ENCODE data around the gene TCFL5.
A peak's percentile ranks its signal among the peaks of the same experiment; 100 is the strongest.

Gene TCFL5

DNA sequence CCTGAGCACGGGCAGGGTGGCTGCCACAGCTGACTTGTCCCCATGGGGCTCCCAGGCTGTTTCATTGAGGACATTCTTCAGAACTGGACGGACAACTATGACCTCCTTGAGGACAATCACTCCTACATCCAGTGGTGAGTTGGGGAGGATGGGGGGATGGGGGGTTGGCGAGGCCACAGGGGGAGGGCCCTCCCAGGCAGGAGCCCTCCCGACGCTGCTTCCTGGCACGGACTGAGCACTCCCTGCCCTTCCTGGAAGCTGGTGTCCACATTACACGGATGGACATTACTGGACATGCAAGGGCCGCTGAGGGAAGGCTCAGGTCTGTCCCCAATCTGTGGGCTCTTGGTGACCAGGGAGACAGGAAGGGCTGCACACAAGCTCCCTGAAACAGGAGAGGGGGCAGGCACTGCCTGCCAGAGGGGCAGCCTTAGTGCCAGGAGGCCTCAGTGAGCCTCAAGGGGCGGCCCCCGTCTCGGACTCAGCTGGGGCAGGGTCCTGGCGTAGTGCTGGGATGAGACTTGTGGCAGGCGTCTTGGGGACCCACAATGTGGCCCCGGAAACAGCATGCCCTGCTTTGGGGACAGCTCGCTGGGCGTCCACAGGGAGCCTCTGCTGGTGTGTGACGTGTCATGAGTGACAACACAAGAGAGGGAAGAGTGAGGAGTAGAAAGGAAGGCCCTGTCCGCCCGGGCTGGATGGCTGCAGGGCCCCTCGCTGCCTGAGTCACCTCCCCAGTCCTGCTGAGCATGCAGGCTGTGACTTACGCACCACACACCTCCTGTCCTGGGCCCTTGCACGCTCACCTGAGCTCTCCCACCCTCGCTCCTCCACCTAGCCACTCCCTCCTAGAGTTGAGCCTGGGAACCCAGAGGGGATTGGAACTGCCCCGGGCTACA, 51.8 kb downstream of the TCFL5 start:
- no peak for DNase-seq (ENCODE audit: low spot score)

GRCh38 chr20:62808211-62808865, 53.3 kb downstream of the TCFL5 start:
- DNase-seq (ENCODE audit: low spot score) = peak; percentile 79

DNA sequence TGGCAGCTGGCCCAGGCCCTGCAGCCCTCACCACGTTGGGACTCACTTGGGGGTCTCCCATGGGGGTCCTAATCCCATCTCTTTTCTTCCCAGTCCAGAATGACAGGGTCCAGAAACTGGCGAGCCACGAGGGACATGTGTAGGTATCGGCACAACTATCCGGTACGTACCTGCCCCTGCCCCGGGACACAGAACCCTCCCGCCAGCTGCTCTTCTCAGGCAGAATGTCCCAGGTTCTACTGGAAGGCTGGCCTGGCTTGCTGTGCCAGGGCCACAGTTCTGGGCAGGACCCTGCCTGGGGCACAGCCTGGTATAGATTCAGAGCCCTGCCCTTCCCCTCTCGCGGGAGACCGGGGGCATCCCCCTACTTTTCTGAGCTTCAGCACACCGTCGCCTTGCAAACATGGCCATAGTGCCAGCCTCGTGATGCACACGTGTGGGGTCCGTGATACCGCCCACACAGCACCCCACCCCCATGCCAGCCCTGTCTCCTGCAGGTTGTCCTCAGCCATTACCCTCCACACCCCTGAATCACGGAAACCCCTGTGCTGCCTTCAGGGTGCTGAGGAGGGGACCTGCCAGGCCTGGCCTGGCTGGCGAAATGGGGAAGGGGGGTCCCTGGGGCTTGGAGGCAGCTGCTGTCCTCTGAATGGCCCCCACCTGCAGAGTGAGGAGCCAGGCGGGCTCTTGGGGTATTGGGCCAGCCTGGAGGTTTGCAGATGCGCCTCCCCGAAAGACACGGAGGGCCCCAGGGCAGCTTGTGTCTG, 54.0 kb downstream of the TCFL5 start:
- DNase-seq (ENCODE audit: low spot score) = no peak

DNA sequence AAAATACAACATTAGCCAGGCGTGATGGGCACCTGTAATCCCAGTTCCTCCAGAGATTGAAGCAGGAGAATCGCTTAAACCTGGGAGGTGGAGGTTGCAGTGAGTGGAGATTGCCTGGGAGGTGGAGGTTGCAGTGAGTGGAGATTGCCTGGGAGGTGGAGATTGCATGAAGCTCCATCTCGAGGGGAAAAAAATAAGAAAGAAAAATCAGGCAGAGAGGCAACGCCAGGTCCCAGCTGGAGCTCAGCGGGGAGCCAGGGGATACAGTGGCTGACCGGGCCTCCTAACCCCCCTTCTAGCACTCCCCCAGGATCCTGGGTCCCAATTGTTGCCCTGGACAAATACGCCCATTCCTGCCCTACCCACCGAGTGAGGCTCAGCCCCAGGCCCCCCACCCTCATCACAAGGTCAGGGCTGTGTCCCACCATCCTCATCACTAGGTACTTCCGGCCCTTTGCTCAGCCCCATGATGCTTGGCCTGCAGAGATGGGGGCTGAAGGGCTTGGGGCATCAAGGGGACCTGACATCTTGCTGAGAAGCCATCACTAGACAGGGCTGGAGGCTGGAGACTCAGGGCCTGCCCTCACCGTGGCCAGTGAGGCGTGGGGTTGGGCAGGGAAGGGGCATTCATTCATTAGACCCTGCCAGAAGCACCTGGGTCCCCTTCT, 55.1 kb downstream of the TCFL5 start:
- DNase-seq (ENCODE audit: low spot score) = no peak

- DNase-seq (ENCODE audit: low spot score) = no peak
These were observed 55.8 kb downstream of the TCFL5 start for GRCh38 chr20:62805711-62806382.

DNA sequence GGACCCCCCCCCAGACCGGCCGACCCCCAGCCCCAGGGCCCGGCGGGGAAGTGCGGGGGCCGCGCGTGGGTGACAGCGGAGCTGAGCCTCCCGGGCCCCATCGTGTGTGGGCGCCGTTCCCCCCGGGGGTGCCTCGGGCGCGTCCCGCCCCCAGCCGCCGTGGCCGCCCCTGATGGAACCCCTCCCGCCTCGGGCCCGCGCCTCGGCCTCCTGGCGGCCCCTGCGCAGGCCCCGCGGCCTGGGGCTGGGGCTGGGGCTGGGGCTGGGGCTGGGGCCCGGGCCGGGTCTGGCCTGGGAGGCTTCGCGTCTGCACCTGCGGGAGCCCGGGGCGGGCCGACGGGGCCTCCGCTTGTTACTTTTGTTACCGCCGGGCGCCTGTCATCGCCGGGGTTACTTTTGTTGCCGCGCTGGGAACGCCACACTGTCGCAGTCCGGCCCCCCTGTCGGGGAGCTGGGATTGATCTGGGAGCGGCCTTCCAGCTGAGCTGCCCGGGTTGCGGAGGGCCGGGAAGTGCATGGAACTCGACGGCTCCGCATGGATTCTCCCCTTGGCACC, 56.4 kb downstream of the TCFL5 start:
- DNase-seq (ENCODE audit: low spot score) = peak; percentile 54

- peak; percentile 88 for DNase-seq (ENCODE audit: low spot score)
These were observed 56.9 kb downstream of the TCFL5 start, which contains the start of gene OGFR for GRCh38 chr20:62804627-62805154. OGFR (plus strand) TSS chr20:62804835; CDS start chr20:62804860, 25 bp downstream.

DNA sequence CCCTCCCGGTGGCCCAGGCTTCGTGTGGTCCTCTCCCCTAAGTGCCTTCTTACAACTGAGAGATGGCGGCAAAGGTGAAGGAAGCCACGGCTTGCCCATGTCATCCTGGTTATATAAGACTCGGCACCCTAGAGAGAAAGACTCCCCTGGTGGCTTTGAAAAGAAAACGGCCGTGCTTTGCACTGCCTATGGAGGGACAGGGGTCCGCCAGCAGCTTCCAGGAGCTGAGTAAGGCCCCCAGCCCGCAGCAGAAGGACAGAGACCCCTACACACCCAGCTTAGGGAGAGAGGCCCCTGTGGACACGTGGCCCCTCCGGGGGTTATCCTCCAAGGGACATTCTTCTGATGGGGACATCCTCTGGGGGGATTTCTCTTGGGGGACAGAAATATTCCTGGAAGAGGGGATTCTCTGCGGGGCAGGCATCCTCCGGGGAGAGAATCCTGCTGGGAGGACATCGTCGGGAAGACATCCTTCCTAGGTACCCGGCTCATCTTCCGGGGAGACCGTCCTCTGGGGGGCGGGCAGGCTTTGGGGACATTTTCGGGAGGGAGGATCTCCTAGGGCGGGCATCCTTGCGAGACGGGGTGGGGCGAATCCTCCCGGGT, 57.5 kb downstream of the TCFL5 start:
- DNase-seq (ENCODE audit: low spot score) = no peak

DNA sequence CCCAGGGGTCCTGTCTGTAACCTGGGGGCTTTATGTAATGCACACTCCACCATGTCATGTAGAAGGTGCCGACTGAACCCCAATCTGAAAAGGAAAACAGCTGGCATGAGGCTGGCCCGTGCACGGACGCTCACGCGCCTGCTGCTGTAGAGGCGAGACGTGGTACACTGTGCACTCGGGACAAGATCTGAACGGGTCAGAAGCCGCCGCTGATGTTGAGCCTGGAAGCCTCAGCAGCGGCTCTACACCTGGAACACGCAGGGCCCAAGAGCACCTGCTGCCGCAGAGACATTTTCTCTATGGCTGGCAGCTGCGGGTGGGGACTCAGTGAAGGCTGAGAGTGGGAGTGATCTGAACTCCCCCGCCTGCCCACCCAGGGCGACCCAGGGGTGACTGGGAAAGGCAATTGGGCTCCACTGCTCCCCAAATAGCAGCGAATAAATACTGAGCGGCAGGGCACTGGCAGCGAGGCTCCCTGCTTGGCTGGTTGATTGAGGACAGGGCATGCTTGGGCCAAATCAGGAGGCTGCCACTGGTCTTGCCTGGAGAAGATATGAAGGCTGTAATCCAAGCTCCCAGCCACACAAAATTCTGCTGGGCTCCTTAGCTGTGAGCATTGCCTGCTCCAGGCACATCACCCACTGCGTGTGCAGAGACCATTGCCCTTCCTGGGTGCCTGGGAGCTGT, 59.5 kb downstream of the TCFL5 start:
- no peak for DNase-seq (ENCODE audit: low spot score)

DNA sequence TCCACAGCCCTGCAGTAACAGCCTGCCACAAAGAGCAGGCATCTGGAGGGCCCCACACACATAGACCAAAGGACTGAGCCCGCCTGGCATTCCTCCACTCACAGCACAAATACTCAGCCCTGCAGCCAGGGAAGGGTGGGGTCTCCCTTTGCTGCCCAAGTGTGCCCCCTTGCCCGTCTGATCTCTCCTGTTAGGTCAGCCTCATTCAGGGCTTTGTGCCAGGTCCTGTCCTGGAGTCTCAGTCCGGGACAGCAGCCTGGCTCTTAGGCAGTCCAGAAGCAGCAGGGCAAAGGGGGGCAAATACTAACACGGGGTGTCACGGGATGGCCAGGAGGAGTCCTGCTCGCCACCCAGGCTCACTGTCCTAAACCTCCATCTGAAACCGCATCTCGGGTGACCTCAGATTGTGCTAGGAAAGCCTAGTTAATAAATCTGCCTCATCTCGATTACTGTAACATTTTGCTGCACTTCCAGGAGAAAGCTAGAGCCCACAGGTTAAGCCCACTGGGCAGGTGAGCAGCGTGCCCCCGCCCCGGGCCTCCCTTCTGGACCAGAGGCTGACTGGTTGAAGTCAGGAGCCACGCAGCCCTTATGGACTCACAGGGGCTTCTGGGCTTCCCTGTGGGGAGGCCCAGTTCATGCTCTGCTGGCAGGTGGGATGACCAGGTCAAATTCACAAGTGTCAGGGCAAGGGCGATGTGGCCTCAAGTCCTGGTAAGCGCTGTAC, 60.2 kb downstream of the TCFL5 start:
- no peak for DNase-seq (ENCODE audit: low spot score)

GRCh38 chr20:62800314-62801259, 61.0 kb downstream of the TCFL5 start:
- DNase-seq (ENCODE audit: low spot score) = no peak

- no peak for DNase-seq (ENCODE audit: low spot score)
These were observed 61.7 kb downstream of the TCFL5 start for GRCh38 chr20:62799873-62800272.

- no peak for DNase-seq (ENCODE audit: low spot score)
These were observed 62.2 kb downstream of the TCFL5 start for GRCh38 chr20:62799459-62799858.

- DNase-seq (ENCODE audit: low spot score) = no peak
These were observed 62.6 kb downstream of the TCFL5 start for GRCh38 chr20:62799036-62799435.

DNA sequence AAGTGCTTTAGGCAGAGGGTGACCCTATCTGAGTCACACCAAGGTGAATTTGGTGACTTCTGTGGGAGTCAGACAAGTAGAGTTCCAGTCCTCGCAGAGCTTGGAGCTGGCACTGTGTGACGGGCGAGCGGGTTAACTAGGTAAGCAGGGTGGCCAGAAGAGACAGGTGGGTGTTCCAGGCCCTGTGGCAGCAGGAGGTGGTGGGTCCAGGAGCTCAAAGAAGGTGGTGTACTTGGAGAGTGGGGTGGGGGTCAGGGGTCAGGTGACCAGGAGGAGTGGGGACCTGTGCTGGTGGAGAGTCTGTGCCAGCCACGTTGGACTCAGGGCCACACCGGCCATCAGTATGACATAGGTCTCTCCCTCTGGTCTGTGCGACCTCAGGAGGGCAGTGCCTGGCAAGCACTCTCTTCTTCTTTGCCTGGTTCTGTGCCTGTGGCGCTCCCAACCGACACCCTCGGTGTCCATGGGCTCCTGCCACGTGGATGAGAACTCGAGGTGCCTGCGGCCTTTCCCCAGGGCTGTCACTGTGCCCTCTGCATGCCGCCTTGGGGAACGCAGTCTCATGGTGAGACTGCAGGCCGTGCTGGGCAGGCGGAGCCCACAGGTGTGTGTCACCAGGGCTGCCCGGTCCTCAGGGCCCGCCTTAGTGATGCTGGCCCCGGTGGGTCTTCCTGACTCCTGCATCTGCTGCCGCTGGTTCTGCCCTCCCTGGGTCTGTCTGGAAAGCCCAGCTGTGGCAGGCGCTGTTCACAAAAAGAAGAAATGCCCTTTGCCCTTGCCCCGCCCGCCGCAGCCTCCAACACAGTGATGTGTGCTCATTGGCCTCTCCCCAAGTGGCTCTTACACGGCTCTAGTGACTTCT, 63.7 kb downstream of the TCFL5 start:
- DNase-seq (ENCODE audit: low spot score) = no peak

DNA sequence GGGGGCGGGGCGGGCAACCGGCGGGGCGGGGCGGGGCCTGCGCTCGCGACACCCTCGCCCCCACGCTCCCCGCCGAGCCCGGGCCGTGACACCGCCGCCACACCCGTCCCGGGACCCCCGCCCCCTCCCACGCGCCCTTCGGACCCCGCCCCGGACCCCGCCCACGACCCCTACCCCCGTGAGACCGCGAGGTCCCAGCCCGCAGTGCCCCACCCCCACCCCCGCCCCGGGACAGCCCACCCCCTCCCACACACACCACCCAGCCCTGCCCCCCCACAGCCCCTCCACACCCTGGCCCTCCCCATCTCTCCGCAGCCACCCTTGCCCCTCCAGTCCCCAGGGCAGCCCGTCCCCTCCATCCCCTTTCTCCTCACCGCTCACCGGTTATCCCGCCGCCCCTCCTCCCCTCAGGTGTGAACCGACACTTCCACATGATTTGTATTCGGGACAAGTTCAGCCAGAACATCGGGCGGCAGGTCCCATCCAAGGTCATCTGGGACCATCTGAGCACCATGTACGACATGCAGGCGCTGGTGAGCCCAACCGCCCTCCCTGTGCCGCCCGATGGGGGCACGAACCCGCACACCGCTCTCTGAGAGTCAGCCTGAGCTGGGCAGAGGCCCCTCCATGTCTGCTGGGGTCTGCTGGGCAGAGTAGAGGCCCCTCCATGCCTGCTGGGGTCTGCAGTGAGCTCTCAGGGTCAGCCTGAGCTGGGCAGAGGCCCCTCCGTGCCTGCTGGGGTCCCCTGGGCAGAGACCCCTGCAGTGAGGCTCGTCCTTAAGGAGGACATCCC, 64.7 kb downstream of the TCFL5 start:
- DNase-seq (ENCODE audit: low spot score) = no peak

Measured in germinal center (tissue), 1 donor.